NCI-H2029 treated with DMSO at 0.1 percent for 48 hours (cell line): ENCODE measurements around the gene IL16.
"Not testable (repeated sequence)": the region's sequence is repeated elsewhere in the genome, so short reads cannot be mapped to it uniquely, and the experiment has no call there.

ENCODE experiments used
- DNase-seq: peaks from one replicate; lab custom pipeline; 2025; lab: John Stamatoyannopoulos, UW

The IL16 gene

DNA sequence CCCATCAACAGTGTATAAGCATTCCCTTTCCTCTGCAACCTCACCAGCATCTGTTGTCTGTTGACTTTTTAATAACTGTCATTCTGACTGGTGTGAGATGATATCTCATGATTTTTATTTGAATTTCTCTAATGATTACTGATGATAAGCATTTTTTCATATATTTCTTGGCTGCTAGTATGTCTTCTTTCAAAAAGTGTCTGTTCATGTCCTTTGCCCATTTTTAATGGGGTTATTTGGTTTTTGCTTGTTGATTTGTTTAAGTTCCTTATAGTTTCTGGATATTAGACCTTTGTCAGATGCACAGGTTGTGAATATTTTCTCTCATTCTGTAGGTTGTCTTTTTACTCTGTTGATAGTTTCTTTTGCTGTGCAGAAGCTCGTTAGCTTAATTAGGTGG, 11.3 kb downstream of the IL16 start:
- DNase-seq = not testable (repeated sequence)

DNA sequence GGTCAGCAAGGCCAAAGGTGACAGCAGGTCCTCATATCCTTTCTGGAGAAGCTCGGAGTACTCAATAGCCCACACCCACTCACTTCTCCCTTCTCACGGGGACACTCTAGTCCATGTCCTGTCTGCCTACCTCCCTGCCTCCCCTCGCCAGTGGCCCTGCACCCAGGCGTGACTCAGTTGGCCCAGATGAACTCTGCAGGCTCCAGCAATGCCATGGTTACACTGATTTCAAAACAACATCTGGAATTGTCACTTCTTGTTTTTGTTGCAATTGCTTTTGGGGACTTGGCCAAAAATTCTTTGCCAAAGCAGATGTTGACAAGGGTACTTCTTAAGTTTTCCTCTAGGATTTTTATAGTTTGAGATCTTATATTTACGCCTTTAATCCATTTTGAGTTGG, 13.0 kb downstream of the IL16 start:
- DNase-seq = no peak

DNA sequence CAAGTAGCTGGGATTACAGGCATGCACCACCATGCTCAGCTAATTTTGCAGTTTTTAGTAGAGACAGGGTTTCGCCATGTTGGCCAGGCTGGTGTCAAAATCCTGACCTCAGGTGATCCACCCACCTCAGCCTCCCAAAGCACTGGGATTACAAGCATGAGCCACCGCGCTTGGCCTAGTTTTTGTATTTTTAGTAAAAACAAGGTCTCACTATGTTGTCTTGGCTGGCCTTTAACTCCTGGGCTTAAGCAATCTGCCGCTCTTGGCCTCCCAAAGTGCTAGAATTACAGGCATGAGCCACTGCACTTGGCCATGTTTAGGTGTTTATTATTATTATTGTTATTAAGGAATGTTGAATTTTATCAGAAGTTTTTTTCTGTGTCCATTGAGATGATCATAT, 14.7 kb downstream of the IL16 start:
- no peak for DNase-seq

DNA sequence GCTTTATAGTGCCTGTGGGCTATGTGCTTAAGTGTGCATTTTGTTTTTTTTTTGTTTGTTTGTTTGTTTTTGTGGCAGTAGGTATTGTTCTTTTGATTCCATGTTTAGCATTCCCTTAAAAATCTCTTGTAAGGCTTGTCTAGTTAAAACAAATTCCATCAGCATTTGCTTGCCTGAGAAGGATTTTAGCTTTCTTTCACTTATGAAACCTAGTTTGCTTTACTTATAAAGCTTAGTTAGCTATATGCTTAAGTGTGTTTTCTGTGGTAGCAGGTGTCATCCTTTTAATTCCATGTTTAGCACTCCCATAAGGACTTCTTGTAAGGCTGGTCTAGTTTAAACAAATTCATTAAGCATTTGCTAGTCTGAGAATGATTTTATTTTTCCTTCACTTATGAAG, 17.3 kb downstream of the IL16 start:
- DNase-seq = no peak

DNA sequence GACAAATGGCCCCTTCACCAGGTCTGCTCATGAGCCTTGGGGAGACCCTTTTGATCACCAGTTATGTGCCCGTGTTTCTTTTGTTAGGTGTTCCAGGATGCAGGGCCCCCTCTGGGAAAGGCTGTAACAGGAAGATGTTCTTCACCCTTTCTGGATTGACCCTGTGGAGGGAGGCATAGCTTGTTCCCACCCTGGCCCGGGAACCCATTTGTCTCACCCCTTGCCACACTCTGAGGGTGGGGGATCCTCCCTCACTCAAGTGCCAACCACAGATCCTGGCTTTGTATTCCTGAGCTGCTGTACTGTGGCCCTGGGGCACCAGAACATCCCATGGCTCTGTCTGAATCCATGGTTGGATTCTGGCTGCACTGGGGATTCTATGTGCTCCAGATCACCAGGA, 18.9 kb downstream of the IL16 start:
- no peak for DNase-seq

DNA sequence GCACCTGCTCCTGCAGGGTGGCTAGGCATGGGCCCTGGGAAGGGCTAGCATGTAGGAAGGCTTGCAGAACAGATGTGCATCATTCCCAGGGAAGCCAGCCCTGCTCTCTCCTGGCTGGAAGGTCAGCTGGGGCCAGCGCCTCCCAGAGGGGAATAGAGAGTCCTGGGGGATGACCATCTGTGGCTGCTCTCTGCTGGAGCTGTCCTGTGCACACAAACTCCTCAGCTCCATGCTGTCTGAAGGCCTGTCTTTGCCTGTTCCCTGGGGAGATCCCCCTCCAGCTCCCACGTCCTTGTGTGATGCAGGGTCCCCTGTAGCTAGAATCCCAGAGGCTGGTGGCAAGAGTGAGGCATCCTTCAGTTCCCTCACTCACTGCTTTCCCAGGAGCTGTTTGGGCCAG, 19.3 kb downstream of the IL16 start:
- DNase-seq = no peak

DNA sequence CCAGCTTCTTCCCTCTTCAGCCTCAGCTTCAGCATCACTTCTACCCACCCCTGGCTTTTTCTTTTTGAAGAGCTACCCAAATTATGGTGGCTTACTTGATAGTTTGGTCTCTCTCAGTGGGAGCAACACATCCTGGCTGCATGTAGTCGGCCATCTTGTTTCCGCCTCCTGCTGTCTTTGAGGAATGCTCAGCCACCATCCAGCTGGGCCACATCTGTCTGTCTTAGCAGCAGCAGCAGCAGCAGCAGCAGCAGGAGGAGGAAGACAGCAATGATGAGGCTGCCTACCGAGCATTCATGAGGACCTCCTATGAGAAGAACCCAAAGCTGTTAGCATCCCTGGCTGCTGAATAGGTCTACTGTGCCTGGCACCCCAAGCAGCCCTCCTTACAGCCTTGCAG, 19.7 kb downstream of the IL16 start:
- no peak for DNase-seq

DNA sequence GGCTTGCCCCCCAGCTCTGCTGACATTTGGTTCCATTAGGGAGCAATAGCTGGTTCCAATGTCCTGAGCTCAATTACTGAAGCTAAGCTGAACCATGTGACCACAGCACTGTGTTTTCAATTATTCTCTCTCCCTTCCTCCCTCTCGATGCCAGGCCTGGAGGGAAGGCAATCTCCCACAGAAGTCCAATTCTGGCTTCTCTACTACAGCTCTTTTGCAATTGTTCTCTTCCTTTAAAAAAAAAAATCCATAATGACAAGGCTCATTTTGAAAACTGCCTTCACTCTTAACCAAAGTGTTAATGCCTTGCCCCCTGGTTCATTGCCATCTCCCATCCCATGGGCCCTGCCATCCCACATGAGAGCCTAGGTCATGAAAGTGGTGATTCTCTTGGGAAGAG, 24.8 kb downstream of the IL16 start:
- DNase-seq = no peak

DNA sequence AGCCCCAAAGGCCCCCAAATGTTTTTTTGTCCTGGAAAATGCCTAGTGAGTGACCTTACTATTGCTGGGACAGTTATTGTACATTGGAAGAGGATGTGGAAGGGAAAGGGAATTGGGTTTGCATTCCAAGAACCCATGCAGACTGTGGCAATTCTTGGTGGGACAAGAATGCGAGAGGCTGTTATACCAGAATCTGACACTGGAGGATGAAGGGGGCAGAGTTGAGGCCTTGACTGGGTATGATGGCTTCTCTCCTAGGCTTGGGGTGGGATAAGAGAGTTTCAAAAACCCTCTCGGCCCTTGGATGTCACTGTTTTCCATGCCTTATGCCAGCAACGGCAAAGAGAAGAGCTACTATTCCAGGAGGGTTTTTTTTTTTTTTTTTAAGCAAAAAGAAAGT, 25.3 kb downstream of the IL16 start:
- DNase-seq = no peak

DNA sequence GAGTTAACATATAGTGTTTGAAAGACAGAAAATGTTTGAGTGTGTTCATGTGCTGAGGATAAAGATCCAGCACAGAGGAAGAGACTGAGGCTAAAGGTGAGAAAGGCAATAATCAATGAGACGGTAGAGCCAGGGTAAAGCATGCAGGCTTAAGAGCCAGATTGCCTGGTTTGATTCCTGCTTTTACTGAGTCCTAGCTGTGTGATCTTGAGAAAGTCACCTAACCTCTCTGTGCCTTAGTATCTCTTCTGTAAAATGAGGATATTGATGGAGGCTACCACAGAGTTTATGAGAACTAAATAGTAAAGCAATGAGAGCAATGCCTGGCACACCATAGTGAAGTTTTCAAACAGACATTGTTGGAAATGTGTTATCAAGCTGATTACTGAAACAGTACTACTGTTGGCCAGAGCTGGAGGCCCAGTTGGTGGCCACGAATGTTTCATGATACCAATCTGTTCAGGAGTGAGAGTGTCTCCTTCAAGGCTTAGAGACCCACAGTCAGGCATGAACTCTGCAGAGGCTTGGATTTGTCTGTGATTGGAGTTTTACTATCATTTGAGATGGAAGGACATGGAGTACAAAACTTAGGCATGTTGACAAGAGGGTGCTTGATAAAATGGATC, 26.8 kb downstream of the IL16 start:
- DNase-seq = no peak

DNA sequence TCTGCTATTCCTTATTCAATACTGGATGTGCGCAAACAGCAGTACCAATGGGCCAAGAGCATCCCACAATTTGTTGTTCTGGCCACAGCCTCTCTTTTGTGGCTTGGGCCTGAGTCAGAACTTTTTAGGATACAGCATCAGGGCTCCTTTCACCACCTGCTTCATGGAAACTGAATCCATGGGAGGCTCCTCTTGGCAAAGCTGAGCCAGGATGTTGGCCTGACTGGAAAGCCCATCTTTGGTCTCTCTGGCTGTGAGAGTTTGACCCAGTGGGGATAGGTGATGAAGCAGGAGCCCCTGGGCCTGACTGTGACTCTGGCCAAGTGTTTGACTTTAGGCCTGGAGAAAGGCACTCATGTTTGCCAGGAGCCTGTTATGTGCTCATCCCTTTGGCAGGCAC, 27.6 kb downstream of the IL16 start:
- DNase-seq = no peak

DNA sequence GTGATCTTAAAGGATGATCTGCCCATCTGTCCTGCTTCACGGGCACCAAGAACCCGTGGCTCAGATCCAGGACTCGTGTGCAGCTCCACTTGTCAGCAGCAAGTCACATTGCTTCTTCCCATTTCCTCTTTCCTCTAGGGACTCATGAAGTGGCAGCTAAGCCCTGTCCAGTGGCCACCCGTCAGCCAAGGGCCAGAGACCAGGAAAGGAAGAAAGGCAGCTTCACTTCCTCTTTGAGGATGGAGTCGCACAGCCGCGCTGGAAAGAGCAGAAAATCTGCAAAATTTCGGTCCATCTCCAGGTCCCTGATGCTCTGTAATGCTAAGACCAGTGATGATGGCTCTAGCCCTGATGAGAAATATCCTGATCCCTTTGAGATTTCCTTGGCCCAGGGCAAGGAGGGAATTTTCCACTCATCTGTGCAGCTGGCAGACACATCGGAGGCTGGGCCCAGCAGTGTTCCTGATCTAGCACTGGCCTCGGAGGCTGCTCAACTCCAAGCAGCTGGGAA, 28.5 kb downstream of the IL16 start:
- no peak for DNase-seq

DNA sequence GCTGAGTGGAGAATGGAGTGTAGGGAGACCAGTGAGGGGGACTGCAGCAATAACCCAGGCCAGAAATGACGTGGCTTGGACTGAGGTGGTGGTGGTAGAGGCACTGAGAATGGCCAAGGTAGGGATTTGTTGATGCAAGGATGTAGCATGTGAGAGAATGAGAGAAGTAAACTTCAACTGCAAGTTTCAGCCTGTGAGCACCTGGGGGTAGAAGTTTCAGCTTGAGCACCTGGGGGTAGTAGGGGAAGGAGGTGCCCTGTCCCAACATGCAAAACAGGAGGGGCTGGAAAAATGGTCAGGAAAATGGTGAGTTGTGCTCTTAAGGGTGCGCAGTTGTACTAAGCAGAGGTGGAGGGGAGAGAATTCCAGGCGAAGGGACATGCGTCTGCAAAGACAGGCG, 31.0 kb downstream of the IL16 start:
- no peak for DNase-seq

DNA sequence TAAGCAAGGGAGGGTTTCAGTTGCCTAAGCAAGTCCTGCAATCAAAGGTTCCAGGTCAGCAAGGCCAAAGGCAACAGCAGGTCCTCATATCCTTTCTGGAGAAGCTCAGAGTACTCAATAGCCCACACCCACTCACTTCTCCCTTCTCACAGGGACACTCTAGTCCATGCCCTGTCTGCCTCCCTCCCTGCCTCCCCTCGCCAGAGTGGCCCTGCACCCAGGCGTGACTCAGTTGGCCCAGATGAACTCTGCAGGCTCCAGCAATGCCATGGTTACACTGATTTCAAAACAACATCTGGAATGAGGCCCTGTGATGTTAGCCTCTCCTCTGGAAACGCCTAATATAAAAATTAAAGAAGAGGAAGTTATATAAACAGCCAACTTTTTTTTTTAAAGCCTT, 32.9 kb downstream of the IL16 start:
- DNase-seq = no peak

DNA sequence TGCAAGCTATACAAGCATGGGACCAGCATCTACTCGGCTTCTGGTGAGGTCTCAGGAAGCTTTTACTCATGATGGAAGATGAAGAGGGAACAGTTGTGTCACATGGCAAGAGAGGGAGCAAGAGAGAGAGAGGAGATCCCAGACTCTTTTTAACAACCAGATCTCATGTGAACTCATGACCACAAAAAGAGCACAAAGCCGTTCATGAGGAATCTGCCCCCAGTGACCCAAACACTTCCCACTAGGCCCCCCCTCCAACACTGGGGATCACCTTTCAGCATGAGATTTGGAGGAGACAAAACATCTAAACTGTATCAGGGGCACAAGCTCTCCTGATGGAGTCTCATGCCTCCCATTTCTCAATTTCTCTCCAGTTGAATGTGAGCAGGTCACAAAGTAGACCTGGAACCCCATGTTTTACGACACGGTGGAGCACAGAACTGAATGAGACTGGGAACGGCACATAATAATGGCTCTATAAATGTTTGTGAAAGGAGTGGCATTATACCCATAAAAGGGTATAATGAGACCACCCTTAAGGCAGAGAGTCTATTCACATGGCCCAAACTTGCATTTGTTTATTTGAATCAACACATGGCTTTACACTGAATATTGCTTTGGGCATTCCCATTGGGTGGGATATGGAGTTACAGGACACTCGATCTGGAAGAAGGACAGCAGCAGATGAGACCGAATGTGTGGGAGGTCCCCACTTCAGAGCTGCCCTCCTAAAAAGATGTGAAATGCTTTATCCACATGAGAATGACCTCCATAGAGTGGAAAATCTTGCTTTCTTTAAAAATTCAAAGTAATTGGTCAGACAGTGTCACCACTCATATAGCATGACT, 38.8 kb downstream of the IL16 start:
- no peak for DNase-seq

DNA sequence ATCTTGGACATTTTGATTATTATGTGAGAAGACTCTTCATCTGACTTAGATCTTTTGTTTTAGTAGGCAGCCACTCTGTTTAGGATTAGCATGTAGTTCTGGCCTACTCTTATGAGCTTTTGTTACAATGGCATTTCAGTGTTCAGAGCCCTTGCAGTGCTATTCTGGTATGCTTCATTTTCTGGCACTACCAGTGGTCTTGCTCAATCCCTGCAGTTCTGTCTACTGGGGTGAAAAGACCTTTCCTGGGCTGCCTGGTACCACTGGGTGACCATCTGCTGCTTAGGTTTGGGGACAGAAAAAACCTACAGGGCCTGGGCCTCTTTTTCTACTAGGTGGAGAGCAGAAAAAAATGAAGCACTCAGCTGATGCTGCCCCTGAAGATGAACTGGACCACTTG, 42.5 kb downstream of the IL16 start:
- DNase-seq = no peak

DNA sequence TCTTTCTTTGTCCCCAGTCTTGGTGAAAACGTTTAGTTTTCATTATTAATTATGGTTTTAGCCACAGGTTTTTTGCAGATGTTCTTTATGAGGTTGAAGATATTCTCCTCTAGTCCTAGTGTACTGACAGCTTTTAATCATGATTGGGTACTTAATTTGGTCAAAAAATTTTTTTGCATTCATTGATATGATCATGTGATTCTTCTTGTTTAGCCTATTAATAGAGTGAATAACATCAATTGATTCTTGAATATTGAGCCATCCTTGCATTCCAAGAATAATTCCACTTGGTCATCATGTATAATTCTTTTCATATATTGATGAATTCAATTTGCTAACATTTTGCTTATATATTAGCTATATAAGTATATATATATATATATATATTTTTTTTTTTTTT, 46.1 kb downstream of the IL16 start:
- no peak for DNase-seq

DNA sequence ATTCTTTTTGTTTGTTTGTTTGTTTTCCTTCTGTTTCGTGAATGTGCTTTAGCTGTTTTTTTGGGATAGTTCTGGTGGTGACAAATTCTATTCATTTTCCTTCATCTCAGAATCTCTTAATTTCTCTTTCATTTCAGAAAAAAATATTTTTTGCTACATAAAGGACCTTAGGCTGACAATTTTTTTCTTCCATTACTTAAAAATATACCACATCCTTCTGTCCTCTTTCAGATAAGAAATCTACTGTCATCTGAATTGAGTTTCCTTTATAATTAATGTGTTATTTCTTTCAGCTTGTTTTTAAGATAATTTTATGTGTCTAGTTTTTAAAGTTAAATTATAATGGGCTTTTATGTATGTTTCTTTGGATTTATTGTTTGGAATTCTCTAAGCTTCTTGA, 47.6 kb downstream of the IL16 start:
- no peak for DNase-seq

DNA sequence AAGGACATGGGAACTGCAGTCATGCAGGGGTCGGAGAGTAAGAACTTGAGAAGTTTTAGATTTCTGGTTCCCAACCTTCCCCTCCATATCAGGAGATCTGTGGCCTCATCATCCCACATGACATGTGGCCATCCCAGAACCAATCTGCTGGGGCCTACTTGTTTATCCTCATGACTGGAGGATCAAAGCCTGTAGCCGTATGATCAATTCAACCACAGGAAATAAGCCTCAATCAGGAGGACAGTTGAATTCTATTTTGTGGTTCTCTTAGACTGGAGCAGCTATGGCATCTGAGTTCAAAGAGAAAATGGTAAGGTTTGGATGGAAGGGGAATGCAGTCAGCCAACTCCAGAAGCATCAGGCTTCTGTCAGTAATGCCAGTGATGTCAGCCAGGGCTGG, 57.2 kb downstream of the IL16 start:
- no peak for DNase-seq

DNA sequence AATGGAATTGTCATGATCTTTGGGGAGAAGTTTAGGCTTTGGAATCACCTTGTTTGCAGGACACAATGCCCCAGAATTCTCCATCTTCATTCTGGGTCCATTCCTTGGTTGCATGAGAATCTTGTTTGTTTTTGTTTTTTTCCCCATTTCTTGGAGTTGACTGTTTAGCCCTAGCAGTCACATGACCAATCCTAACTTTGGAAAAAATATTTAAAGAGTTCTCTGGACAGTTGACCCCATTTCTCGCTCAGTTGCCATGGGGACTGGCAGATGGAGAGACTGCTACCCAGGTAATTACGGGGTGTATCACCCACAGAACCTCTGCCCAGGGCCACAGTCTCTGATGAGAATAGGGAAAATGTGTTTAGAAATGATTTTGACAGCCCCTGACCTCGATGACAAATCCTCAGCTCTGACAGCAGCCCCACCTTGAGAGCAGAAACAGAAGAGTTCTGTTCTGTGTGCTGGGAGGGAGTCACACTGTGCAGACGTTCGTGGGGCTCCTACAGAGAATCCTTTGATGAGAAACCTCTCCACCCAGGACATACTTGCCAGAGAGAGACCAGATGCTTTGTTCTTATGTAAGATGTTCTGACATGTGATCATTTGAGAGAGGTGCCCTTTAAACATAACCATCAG, 57.7 kb downstream of the IL16 start:
- no peak for DNase-seq

DNA sequence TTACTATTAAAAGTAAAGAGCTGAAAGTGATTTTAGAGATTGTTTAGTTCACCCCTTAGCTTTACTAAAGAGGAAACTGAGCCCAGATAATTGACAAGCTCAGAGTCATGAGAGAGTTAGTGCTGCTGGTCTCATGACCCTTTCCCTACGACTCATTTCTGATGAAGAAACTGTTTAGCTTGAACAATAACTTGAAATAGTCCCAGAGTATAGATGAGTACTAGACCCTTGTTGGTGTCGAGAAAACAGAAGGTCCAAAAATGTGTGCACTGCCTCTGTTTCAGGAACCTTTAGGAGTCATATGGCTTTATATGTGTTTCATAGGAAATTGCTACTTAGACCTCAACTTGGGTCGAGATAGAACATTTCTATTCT, 58.2 kb downstream of the IL16 start:
- DNase-seq = no peak

DNA sequence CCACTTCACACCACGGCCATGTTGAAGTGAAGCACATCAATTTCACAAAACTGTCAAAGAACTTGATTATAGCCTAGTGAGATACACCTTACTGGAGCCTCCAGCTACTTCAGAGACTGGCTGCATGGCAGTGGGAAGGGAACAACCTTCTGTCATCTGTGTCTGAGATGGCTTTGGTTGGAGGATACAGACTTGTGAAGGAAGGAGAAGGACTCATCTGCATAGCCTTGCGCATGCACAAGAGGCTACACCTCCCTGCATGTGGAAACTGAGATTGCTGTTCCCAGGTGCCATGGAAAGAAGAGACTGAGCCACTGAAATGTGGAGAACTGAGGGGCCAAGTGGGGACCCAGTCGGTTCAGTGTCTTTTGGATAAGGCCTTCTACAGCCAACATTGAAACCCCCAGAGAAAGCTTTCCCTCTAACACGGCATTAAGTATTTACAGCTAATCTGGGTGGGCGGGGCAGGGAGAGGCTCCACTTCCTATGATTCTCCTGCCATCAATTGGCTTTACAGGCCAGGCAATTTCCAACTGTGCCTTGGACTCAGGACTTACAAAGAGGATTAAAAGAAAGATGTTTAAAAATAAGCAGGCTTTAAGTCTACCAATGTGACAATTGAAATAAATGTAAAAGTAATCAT, 58.8 kb downstream of the IL16 start:
- DNase-seq = no peak

DNA sequence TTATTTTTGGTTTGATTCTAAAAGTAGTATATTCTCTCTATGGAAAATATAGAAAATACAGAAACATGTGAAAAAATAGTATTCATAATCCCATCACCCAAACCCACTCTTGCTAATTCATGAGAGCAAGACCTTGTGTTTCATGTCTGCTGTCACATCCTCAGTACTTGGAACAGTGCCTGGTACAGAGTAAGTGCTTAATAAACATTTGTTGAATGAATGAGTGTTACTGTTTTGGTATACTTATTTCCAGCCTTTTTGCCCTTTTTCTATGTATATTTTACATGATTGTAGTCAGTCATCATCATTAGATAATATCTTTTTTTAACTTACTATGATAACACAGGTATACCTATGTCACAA, 59.3 kb downstream of the IL16 start:
- DNase-seq = no peak
